ENCODE data around the gene HPS1.

Gene HPS1

DNA sequence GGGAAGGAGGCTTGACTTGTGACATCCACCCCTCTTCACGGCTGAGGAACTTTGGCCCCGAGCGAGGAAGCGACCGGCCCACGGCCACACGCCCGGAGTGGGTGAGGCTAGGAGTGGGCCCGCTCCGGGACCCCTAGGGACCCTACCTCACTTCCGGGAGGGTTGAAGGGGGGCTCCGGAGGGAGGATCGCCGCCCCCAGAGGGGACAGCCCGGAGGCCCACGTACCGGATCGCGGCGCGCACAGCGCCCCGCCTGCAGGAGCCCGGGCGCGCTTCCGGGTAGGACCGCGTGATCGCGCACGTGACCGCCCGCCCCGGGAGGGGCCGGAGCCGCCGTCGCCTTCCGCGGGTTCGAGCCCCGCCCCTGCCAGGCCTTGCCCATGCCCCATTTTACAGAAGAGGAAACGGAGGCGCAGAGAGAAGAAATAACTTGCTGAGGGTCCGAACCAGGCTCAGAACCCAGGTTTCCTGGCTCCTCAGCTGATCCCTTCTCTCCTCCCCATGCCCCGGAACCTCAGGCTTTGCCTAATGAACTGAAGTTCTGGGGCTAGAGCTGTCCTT lies at the start of gene HPS1:
Gene HPS1 (minus strand): TSS at position 275 of the 561 bp plus-strand sequence. CDS start 3,695 bp downstream, outside the sequence.
- DNase-seq (ENCODE audit: low read depth in 2 of 2), result peak; percentile 57 to 78

DNA sequence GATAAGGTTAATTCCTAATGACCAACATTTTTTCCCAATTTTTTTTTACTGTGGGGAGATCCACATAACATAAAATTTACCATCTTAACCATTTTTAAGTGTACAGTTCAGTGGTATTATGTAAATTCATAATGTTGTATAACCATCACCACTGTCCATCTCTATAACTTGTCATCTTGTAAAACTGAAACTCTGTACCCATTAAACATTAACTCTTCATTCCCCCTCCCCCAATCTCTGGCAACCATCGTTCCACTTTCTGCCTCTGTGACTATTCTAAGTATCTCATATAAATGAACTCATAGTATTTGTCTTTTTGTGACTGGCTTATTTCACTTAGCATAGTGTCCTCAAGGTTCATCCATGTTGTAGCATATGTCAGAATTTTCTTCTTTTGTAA lies 46.0 kb upstream of the HPS1 start:
- DNase-seq (ENCODE audit: low read depth in 2 of 2), result no peak

DNA sequence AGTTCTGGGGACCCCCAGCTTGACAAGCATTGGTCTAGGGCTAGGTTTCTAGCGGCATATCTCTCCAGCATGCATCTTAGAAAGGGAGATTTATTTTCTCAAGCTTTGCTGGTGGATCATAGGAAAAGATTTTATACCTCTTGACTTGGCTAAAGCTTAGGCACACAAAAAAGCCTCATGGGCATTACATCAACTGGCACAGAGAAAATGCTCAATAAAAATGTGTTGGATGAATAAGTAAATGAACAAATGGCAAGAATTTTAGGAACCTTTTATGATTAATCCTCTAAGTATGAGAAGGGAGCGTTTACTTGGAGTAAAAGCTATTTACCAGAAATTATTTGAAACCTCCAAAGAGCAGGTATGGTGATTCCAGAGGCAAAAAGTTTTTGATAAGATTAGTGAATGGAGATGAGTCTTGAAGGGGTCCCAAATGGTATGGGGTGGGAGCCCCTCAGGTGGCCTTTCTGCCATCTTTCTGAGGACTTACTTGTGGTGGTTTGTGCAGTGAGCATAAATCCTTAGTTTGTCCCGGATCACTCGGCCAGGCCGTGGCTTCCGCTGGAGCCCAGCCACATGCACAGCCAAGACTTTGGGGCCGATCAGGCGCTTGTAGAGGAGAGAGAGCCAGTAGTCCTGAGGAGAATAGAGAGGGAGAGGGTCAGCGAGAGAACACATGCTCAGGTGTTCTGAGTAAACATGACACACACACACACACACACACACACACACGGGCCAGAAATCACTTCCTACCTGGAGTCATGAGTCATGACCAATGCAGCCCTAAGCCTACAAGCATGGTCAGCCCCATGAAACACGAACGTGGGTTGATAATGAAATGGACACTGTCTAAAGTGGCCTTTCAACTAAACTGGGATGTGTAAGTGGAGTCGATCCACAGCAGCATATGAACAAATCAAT lies 43.1 kb upstream of the HPS1 start:
- no peak for DNase-seq (ENCODE audit: low read depth in 2 of 2)

DNA sequence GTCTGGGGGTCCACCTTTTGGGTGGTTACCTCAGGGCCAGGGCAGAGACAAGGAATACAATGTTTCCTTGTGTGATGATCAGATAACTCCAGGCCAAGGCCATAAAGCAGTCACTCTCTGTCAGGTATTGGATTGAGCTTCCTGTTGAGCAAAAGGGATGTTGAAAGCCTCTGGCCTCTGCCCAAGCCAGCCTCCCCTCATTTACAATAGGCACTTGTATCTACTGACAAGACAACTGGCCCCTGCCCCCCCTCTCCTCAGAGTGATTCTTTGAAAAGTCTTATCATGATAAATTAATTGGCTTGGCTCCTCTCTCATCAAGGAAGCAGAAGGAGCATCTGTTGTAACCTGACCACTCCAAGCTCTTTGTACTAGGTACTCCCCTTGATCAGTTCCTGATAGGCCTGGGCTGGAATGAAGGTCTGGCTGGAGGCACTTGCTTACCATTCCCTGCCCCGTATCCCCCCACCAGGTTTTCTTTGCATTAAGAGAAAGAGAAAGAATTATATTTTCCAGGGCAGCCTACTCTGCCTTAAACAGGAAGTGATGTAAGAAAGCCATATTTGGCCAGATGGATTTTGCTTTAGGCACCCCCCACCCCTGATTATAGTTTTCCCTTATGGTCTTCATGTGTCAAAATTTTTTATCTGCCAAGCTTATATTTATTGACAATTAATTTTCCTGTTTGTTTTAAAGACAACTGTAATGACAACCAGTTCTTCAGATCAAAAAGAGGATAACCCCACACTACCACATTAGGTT lies 42.1 kb upstream of the HPS1 start:
- DNase-seq (ENCODE audit: low read depth in 2 of 2), result no peak

DNA sequence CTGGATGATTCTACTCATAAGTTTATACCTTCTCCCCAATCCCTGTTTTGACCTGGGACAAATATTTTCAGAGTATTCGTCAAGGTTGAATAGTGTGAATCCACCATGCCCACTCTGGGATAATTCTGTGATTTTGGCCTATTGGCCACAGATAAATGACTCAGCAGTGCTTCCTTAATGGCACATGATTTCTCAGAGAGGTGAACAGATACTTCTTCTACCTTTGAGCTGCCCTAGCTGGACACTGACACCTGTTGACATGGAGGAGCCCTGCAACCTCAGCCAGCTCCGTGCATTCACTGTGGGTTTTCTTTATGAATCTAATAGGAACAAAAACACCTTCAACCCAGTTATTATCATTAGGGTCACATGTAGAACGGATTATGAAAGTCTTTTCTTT lies 40.9 kb upstream of the HPS1 start:
- no peak for DNase-seq (ENCODE audit: low read depth in 2 of 2)

DNA sequence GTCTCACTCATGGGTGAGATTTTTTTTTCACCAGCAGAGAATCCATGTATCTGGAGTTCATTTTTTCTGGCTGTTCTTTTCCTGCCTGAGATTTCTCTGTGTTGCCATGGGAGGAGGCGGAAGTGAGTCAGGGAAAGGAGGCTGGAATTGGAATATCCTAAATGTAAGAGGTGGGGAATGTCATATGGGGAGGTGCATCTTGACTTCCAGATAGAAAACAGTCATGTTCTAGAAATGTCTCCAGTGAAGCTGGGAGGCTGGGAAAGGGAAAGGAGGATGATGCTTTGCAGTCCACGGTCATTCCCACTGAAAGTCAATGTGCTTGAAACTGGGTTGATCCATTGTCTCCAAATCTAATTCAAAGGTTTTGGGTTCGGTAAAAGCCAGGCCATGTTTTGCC lies 39.7 kb upstream of the HPS1 start:
- DNase-seq (ENCODE audit: low read depth in 2 of 2), result no peak

DNA sequence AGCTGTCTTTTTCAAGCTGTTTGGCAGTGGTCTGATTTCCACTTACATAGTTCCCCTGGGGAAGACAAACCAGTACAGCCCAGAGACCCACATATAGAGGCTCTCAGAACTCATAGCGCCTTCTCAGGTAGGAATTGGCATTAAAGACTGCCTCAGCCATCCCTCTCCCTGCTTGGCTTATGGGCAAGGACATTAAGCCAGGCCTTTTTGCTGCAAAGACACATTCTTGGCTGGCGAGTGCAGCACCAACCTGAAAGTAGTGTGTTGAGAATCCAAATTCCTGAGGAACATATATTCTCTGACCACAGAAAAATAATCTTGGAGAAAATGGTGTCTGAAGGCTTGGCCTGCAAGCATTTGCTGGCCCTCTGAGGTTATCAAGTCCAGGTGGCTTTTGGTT lies 39.2 kb upstream of the HPS1 start:
- DNase-seq (ENCODE audit: low read depth in 2 of 2), result no peak

DNA sequence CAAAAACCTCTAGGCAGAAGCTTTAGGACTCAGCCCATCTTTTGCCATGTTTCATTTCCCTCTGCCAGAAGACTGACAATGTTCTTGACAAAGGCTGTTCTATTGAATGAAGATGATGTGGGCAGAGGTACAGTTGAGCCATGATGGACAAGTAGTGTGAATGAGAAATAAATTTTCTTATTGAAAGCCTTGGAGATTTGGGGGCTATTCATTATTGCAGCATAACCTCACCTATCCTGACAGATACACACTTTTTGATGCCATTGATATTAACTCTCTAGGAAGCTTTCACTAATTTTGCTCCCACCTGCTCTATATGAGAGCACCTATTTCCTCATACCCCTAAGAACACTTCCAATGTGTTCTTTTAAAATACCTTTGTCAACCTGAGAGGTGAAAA lies 36.9 kb upstream of the HPS1 start:
- DNase-seq (ENCODE audit: low read depth in 2 of 2), result no peak

DNA sequence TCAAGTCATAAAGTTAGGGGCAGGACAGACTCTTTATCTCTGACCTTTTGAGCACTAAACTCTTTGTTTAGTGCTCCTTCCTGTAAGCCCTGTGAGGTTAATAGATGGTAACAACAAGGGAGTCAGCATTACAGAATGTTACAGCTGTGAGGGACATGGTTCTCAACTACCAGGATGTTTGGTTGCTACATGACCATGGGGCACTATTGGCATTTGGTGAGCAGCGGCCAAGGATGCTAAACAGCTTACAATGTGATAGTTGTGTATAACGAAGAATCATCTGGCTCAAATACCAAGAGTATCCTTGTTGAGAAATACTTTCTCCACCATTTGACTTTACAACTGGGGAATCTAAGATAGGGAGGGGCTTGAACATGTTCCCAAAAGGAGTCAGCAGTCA lies 35.4 kb upstream of the HPS1 start:
- no peak for DNase-seq (ENCODE audit: low read depth in 2 of 2)

DNA sequence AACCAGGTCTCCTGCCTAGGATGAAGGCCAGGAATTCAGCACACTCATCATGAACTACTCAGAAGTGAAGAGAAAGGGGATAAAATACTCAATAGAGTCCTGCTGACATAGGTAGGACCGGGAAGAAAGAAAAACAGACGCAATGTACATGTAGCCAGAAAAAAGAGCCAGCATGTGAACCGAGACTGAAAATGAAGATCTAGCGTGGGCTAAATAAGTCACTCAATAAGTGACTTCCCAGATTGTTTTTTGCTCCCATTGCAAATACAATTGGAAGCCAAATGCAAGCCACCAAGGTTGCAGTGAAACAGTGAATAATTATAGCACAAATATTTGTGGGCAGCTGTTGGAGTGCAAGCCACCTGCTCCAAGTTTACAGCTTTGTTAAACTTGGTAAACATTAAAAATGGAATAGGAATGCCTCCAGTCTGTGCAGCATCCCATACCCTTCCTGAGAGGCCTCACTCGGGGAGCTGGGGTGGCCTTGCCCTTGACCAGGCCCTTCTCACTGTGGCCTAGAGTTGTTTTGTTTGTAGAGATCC lies 34.7 kb upstream of the HPS1 start:
- no peak for DNase-seq (ENCODE audit: low read depth in 2 of 2)

DNA sequence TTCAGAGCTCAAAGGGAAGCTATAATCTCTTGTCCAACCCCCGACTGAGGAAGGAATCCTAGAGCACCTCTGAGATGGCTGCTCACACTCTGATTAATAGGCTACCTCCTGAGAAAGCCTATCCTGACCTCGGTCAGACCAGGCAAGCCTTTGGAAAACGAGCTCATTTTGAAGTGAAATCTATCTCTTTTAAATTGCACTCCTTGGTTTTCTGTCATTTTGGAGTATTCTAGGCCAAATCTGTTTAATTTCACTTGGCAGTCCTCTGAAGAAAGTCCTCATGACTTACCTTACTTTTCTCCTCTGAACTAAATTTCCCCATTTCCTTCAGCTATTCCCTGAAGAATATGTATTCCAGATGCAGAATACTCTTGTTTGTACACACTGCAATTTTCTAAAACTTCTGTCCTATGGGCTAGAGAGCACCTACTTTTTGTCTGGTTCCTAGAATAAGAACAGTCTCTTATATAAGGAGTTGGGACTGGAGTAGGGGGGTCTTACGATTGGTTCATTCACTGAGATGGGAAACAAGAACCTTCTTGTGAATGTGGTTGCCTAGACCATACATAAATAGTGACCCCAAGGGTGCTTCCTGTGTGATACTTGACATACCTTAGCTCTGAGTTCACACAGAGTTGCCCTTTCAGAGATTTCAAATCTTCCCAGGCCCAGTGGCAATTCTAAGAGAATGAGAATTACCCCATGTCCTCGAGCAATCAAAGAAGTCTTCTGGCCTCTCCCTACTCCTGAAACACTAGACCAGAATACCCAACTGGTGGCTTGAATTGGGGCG lies 31.9 kb upstream of the HPS1 start:
- no peak for DNase-seq (ENCODE audit: low read depth in 2 of 2)

DNA sequence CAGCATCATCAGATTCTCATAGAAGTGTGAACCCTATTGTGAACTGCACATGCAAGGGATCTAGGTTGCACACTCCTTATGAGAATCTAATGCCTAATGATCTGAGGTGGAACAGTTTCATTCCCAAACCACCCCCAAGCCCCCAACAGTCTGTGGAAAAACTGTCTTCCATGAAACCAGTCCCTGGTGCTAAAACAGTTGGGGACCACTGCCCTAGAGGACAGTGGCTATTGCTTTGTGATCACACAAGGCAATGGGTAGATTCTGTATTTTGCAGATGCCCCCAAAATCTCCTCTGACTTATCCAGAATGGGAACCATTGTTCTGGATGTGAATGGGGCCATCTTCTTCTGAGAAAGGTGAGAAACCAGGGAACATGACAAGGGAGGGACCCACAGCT lies 31.1 kb upstream of the HPS1 start:
- no peak for DNase-seq (ENCODE audit: low read depth in 2 of 2)

DNA sequence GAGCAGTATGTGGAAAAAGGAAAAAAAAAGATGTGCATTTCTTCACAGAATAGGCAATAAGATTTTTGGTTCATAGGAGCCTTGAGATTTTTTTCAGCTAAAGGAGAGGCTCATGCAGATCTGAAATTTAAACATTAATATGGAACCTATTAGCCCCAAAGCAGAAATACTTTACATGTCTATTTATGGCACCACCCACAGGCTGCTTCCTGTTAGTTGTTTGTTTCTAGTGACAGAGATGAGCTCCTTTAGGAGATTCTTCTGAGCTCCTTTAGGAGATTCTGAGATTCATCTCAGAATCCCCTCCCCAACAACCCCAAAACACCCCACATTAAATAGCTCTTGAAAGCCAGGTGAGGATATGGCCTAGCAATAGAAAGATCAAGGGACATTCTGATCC lies 27.9 kb upstream of the HPS1 start:
- no peak for DNase-seq (ENCODE audit: low read depth in 2 of 2)

DNA sequence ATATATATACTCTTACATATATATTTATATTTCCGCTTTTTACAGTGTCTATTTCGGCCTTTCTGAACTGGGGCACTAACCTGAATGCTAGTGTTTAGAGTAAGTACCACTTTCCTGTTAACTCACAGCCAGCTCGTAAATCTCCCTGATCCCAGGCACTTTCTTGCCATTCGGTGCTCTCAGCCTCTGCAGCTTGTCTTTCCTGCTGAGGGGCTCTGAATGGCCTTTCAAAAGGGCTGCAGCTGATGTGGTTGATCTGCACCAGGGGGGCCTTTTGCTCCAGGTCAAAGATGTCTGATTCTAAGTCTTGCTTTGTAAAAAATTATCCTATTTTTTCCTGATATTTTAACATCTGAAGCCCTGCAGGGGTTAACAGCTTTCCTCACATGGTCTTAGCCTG lies 25.5 kb upstream of the HPS1 start:
- DNase-seq (ENCODE audit: low read depth in 2 of 2), result no peak

DNA sequence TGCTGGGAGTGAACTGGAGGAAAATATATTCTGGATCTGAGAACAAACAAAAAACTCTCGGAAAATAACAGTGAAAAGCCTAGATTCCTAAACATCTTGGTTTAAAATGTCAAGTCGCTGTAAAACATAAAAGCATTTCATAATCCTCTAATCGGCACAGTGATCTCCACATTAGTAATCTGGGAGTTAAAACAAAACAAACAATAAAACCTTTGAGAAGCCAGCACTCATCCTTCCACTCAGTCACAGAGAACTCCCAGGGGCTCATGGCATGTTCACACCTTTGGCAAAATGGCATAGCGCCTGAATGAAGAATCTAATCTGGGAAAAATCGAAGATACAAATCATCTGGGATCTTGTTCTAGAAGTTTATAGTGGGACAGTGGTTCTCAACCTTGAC lies 24.1 kb upstream of the HPS1 start:
- DNase-seq (ENCODE audit: low read depth in 2 of 2), result no peak

DNA sequence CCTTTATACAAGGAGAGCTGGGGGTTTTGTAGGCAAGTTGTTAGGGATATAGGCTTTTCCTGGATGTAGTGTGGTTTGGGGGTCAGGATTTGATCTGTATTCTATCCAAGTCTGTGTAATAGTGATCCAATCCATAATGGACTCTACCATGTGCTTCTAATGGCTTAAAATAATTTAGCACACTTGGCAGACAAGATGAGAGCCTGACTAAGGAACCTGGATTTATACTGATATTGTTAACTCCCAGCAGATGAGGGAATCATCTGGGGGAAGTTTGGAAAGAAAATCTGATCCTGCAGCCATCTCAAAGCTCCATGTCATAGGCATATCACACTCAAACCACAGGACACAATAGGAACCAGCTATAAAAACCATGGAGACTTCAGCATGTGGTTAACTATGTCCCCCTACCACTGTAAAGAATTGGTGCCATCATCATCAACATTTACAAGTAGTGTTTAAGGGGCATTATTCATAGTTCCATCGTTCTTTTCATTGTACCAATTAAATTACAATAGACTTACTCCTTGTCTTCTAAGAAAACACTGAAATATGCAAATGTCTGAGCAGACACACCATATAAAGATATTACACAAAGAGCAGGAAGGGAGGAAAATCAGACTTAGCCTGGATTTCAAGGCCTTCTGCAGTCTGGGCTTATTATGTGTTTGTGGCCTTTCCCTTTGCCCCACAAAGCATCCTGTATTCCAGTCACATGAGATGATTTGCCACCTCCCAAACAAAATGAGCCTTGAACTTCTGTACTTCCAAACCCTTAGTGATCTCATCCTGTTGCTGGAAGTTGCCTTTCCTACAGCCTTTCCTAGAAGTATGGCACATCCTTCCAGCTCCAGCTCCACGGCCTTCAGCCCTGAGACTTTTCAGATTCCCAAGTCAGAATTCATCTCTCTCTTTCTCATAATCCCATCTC lies 22.5 kb upstream of the HPS1 start:
- no peak for DNase-seq (ENCODE audit: low read depth in 2 of 2)

DNA sequence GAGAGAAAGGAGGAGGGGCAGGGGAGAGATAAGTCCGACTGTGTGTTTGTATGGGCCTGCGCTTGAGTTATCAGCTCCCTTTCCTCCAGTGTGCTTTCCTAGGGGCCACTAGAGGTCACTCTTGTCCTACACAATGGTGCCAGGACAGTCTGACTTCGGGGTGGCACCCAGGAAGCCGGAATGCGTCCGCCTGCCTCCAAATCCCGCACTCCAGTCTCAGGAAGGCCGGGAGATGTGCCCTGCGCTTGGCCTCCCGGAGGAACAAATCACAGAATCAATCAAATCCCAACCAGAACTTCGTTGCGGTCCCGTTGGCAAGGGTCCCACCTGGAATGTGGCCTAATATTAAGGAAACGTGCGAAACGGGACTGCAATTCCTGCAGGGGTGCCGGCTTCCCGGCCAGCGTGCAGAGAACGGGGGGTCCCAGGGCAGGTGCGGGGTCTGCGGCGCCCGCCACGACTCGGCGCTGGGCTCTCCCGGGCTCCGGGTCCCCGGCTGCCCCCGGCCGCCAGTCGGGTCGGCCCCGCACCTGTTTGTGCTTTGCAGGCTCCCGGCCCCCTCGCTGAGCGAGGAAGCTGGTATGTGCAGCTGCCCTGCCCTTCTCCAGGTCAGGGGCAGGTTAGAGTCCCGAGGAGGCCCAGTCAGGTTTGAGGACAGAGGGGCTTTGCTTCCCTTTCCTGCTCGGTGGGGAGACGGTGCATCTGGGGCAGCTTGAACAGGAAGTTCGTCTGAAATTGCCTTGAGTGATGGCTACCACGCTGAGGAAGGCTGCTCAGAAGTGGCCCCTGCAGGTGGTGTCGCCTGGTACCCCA lies 21.0 kb upstream of the HPS1 start:
- peak; percentile 40 to 50 for DNase-seq (ENCODE audit: low read depth in 2 of 2)

DNA sequence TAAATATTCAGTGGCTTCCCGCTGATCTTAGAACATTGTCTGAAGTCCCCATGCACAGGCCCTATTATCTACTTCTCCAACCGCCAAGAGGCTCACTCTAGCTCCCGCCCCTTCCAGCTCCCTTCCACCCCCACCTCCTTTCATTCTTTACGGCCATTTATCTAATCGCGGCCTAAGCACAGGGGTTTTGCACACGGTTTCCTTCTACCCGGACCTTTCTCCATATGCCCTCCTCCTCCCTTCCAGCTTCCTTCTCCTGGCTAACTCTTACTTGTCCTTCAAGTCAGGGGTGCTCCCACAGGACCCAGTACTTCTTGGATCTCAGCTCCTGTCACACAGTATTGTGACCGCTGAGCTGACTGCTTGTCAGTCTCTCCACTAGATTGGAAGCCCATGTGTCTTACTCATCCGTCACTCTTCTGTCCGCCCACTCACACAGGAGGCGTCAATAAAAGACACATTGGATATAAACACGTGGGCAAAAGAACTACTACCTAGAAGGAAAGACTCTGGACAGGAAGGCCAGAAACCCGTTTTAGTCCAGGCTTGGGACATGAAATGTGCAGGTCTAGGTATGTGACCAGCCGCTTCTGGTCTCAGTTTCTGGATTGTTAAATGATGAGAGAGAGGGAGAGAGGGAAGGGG lies 20.2 kb upstream of the HPS1 start:
- no peak for DNase-seq (ENCODE audit: low read depth in 2 of 2)

DNA sequence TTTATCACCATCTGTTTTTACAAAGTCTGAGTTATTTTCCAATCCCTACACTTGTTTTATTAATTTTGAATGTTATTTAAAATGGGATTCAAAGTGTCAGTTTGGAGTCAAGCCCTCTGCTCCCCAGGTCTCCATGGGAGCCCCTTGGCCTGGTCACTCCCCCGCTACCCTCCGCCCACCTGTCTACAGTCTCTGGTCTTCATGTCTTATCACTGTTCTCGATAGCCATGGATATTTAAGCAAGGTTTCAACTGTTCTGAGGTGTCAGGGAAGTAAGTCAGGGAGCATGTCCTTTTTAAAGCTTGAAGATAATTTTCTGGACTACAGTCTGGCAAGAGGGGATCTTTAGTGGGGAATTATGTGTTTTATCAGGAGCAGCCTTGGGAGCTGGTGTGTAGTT lies 19.1 kb upstream of the HPS1 start:
- DNase-seq (ENCODE audit: low read depth in 2 of 2), result no peak

All from stimulated activated CD8-positive, alpha-beta memory T cell treated with anti-CD3 and anti-CD28 coated beads, Interleukin-7, amount 100 ng/mL, for 4 hours (primary cell).